ENCODE data around the gene MCC. TPM values are rescaled to one million over a fixed set of nuclear protein-coding genes. Genes with fewer than 3 reads are reported as not detected.

MCC gene
- total RNA-seq, 2 experiments from 2014 or later = 3.8 to 4.4 TPM

DNA sequence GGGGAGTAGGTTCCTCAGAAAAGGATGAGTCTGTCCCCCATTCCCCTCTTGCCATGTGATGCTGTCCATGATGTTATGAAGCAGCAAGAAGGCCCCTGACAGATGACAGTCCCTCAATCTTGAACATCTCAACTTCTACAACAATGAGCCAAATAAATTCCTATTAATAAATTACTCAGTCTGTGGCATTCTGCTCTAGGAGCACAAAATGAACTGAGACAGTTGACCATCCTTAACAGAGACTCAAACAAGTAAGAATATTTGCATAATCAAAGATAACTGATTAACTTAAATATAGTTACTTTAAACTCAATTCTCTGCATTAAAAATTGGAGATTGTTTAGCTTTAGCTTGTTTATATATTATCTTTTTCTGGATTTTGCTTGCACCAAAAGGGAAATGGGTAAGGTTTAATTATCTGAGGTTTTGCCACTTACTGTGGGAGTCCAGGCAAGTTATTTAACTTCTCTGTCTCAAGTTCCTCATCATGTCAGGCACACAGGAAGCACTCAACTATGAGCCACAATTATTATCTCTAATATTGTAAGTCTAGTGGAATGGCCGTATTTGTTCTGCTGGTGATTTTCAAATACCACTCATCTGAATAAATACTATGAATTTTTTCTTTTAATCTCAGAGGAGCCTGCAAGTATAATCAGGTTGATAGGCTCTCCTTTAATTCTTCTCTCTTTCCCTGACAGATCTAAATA, 216.4 kb downstream of the MCC start:
- POLR2A ChIA-PET = no interaction called here

DNA sequence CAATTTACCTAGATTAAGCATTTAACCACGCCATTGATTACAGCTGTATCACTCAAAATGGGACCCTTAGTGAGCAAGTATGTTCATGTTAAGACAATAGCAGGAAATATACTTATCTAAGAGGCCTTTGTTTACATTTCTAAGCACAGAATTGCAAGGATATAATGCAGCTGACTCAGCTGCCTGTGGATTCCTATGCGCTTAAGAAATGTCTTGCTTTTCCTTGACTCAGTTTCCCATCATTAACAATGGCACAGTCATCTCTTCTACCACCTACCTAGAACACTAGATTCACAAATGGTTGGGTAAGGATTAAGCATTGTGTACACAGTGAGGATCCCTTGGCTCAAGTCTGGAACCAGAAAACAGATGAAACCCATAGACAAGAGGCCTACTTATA, 217.2 kb downstream of the MCC start:
- no peak overlapping the region for H3K4me3 Mint-ChIP-seq
- H3K4me1 Mint-ChIP-seq = peaks cover 11% of the 10 kb centered on the region
- POLR2A ChIA-PET = no interaction called here
- no peaks in the 10 kb centered on the region for H3K9me3 Mint-ChIP-seq
- ATAC-seq (ENCODE audit: low read depth) = no peak
- peaks cover 4% of the 10 kb centered on the region for H3K27me3 Mint-ChIP-seq
- no peak for DNase-seq
- H3K27ac Mint-ChIP-seq = no peak overlapping the region
- H3K36me3 Mint-ChIP-seq = no peaks in the 10 kb centered on the region

More for the DNA sequence above, 216.4 kb downstream of the MCC start:
- peaks cover 4% of the 10 kb centered on the region for H3K27me3 Mint-ChIP-seq
- H3K27ac Mint-ChIP-seq = no peak overlapping the region
- no peak for DNase-seq
- no peak overlapping the region for H3K4me3 Mint-ChIP-seq
- no peak for ATAC-seq (ENCODE audit: low read depth)
- no peaks in the 10 kb centered on the region for H3K9me3 Mint-ChIP-seq
- peaks cover 12% of the 10 kb centered on the region for H3K4me1 Mint-ChIP-seq
- H3K36me3 Mint-ChIP-seq = no peaks in the 10 kb centered on the region

DNA sequence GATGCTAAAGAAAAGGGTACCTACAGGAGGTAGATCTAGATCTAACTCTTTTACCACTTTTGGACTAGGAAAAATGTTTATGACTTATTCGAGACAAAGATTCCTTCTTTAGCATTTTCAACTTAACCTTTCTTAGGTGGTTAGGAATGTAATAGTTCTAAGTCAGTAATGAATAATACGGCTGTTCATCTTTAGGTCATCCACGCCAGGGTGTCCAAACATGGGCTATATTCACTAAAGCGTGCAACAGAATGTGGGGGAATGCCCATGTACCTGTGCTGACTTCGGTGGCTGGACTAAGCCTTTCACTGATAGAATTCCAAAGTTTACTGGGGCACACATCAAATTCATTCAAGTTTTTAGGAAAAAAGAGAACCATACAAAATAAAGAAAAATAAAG, 218.2 kb downstream of the MCC start:
- no peak overlapping the region for H3K4me3 Mint-ChIP-seq
- H3K36me3 Mint-ChIP-seq = no peaks in the 10 kb centered on the region
- DNase-seq (no peak), ATAC-seq (ENCODE audit: low read depth) (no peak)
- no peak overlapping the region for H3K27ac Mint-ChIP-seq
- H3K9me3 Mint-ChIP-seq = no peaks in the 10 kb centered on the region
- POLR2A ChIA-PET = no interaction called here
- H3K4me1 Mint-ChIP-seq = peaks cover 11% of the 10 kb centered on the region
- H3K27me3 Mint-ChIP-seq = peaks cover 8% of the 10 kb centered on the region

DNA sequence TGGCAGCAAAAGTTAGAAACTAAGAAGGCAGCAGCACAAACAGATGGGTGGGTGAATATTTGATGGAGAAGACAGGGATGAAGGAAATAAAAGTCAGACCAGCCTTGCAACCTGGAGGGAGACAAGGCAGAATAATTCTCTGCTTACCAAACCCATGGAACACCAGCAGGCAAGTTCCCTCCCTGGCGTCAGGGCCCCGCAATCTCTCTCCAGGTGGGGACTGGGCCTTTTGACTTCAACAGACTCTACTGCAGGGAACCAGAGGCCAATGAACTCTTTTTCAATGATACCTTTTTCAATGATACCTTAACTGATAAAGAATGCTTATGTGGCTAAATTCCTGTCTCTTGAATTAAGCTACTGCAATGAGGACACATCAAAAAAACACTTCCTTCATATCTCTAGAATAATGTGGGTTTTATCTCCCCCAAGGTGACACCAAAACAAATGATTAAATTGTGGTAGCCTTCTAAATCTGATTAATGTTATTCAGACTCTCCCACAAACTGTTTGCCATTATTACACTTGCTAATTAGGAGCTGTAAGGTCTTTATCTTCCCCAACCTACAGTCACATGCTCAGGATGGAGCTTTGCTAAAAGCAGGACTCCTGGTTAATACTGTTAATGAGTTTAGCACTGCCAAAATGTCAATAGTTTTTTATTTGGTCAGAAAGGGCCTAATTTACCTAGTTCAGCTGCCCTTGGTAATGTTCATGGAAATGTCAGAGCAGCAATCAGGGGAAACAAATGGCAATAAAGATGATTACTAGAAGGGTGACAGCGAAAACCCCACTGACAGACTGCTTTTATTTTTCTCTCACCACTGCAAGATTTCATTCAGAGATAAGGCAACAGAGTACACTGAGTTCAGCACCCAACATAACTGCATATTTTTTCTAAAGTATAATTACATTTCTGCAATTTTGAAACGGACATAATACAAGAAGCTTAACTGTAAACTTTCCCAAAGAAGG, 218.9 kb downstream of the MCC start:
- Mint-ChIP-seq H3K9me3 (no peaks in the 10 kb centered on the region), H3K4me1 (peaks cover 11% of the 10 kb centered on the region), H3K4me3 (no peak overlapping the region), H3K36me3 (no peaks in the 10 kb centered on the region), H3K27ac (no peak overlapping the region), H3K27me3 (peaks cover 8% of the 10 kb centered on the region)
- POLR2A ChIA-PET = no interaction called here
- no peak for ATAC-seq (ENCODE audit: low read depth)
- no peak for DNase-seq

DNA sequence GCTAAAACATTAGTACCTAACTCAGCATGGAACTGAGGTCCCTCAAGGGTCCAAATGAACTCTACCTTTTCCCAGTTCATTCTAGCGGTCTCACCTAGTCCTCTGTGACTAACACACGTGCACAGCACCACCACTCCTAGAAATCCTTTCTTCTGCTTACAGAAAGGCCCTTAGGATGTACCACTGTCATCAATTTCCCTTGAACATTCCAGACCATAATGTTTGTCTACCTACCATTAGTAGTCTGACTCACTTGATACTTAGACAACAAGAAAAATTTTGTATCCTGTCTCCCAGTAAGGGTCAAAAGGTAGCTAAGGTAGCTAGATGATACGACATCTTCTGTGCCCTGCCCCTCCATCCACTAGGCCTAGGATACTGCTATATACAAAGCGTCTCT, 220.0 kb downstream of the MCC start:
- Mint-ChIP-seq H3K36me3 (no peaks in the 10 kb centered on the region), H3K9me3 (no peaks in the 10 kb centered on the region), H3K27me3 (peaks cover 8% of the 10 kb centered on the region), H3K4me1 (peaks cover 3% of the 10 kb centered on the region), H3K4me3 (no peak overlapping the region), H3K27ac (no peak overlapping the region)
- DNase-seq = no peak
- POLR2A ChIA-PET = no interaction called here
- no peak for ATAC-seq (ENCODE audit: low read depth)

DNA sequence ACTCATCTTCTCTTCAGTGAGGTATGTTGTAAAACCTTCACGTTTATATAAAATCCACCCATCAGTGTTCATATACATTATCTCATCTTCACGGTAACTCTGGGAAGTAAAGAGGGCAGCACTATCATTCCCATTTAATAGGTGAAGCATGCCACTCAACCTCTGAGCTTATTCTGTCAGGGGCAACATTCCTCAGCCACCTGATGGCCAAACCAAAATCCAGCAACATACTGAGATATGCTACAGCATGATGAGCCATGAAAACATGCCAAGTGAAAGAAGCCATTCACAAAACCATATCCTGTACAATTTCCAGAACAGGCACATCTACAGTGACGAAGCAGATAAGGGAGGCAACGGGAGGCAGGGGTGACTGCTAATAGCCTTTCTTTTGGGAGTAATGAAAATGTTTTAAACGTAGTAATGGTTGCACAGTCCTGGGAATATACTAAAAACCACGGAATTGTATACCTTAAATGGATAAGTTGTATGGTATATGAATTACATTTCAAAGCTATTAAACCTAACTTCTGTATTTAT, 220.8 kb downstream of the MCC start:
- no peak for DNase-seq
- no peak overlapping the region for H3K27ac Mint-ChIP-seq

DNA sequence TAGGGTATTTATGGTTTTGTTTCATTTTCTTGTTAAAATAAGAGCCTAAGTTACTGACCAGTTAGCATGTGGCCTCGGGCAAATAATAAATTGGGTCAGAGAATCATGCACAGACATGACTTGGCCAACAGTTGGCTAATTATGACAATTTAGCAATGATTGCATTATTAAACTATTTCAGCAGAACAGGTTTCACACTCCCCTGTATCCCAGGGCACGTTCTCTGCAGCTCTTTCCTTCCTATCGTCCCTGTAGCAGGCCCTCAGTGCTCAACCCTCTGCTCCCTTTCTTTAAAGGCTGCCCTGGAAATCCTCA, 221.4 kb downstream of the MCC start:
- no peak overlapping the region for H3K27ac Mint-ChIP-seq
- H3K27me3 Mint-ChIP-seq = peaks cover 6% of the 10 kb centered on the region
- peaks cover 3% of the 10 kb centered on the region for H3K4me1 Mint-ChIP-seq
- no peak for ATAC-seq (ENCODE audit: low read depth)
- H3K4me3 Mint-ChIP-seq = no peak overlapping the region
- H3K36me3 Mint-ChIP-seq = no peaks in the 10 kb centered on the region
- POLR2A ChIA-PET = no interaction called here
- H3K9me3 Mint-ChIP-seq = no peaks in the 10 kb centered on the region
- DNase-seq = no peak

More for the DNA sequence above, 220.8 kb downstream of the MCC start:
- H3K4me3 Mint-ChIP-seq = no peak overlapping the region
- peaks cover 3% of the 10 kb centered on the region for H3K4me1 Mint-ChIP-seq
- ATAC-seq (ENCODE audit: low read depth) = no peak
- peaks cover 6% of the 10 kb centered on the region for H3K27me3 Mint-ChIP-seq
- POLR2A ChIA-PET = no interaction called here
- H3K36me3 Mint-ChIP-seq = no peaks in the 10 kb centered on the region
- no peaks in the 10 kb centered on the region for H3K9me3 Mint-ChIP-seq

DNA sequence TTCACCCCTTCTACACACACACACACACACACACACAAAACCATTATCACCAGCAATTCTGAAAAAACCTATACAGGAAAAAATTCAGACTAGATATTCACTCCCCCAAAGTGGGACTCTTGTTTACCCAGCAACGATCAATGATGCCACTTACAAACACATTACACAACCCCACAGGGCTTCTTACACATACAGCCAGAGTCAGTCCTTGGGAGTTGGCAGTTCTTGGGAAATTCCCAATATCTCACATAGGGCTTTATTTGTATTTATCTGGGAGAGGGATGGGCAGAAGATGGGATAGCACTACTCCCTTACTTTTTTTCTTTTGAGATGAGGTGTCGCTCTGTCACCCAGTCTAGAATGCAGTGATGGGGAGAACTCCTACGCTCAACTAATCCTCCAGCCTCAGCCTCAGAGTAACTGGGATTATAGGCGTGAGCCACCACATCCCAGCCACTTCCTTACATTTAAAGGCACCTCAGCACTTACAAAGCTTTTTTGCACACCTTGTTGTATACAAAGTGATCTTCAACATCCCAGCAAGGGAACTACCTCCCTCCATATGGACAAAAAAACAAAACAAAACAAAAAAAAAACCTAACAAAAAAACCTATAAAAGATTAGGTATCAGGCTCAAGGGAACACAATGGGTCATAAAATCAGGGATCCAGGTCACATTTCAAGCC, 221.9 kb downstream of the MCC start:
- Mint-ChIP-seq H3K36me3 (no peaks in the 10 kb centered on the region), H3K4me3 (no peak overlapping the region), H3K27ac (no peak overlapping the region), H3K4me1 (peaks cover 3% of the 10 kb centered on the region), H3K9me3 (no peaks in the 10 kb centered on the region), H3K27me3 (peaks cover 6% of the 10 kb centered on the region)
- POLR2A ChIA-PET = no interaction called here
- no peak for ATAC-seq (ENCODE audit: low read depth)
- no peak for DNase-seq

DNA sequence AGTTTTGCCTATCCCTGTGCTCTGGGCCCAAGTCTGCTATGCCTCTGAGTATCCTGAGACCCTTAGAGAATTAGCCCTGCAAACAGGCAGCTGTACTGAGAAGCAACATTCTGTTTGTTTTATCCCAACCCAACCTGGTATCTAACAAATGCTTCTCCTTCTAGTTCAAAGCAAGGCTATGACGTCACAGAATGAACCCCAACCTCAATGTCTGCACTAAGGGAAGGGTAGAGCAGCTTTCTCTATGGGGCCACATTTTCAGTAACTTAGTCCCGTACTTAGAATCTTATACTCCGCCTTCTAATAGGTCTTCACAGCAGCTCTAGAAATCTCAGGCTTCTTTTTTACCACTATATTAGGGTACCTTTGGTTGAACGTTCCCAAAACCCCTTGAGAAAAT, 223.1 kb downstream of the MCC start:
- POLR2A ChIA-PET = no interaction called here
- Mint-ChIP-seq H3K9me3 (no peaks in the 10 kb centered on the region), H3K4me1 (peaks cover 3% of the 10 kb centered on the region)

DNA sequence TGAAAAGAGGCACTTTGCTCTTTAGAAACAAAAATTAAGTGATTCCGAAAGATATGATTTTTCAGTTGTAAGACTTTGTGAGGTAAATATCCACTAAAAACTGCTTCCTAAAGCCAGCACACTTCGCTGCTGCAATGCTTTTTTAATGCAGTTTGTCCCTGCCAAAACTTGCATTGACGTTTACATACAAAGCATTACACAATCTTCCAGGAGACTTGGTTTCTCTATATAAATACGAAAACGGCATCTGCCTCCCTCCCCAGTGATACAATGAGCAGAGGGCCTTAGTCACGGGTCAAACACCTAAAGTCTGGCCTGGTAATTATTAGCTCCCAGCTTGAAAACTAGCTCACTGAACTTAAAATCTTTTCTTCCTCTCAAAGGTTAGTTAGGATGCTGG, 224.2 kb downstream of the MCC start:
- Mint-ChIP-seq H3K9me3 (no peaks in the 10 kb centered on the region), H3K27ac (no peak overlapping the region), H3K36me3 (no peaks in the 10 kb centered on the region), H3K4me3 (no peak overlapping the region), H3K4me1 (no peaks in the 10 kb centered on the region), H3K27me3 (peaks cover 7% of the 10 kb centered on the region)
- ATAC-seq (ENCODE audit: low read depth) (no peak), DNase-seq (no peak)
- POLR2A ChIA-PET = no interaction called here

More for the DNA sequence above, 223.1 kb downstream of the MCC start:
- Mint-ChIP-seq H3K36me3 (no peaks in the 10 kb centered on the region), H3K27me3 (peaks cover 6% of the 10 kb centered on the region), H3K4me3 (no peak overlapping the region), H3K27ac (no peak overlapping the region)
- ATAC-seq (ENCODE audit: low read depth) (no peak), DNase-seq (no peak)

DNA sequence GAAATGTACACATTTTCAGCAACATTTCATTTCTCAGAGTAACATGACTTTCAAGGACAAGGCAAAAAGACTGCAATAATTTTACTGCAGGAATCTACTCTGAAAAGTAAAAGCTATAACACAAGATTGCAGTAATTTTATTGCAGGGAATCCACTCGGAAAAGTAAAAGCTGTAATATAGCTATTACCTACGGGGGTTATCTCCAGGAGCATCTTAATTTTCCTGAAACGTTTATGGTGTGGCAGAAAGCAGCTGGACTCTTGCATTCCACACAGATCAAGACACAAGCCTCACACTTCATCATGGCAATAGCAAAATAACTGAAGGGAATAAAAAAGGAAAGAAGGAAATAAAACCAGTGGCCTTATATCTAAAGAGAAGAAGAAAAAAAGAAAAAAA, 224.7 kb downstream of the MCC start:
- POLR2A ChIA-PET = no interaction called here
- Mint-ChIP-seq H3K9me3 (no peaks in the 10 kb centered on the region), H3K27me3 (peaks cover 7% of the 10 kb centered on the region), H3K4me3 (no peak overlapping the region), H3K36me3 (no peaks in the 10 kb centered on the region), H3K4me1 (no peaks in the 10 kb centered on the region), H3K27ac (no peak overlapping the region)
- no peak for ATAC-seq (ENCODE audit: low read depth)
- DNase-seq = no peak

DNA sequence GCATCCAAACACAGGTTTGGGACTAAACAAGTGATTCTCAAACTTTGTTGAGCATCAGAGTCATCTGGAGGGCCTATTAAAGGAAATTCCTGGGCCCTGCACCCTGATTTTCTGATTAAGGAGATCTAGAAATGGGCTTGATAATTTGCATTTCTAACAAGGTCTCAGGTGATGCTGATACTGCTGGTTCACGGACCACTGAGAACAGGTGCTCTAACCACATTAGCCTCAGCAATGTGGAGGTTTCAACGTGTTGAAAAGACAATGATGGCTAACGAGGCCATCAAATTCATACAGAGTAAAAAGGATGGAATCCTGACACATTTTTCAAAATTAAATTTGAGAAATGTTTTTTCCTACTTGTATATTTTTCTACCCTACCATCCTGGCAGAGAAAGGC, 225.6 kb downstream of the MCC start:
- H3K27ac Mint-ChIP-seq = no peak overlapping the region
- POLR2A ChIA-PET = no interaction called here

DNA sequence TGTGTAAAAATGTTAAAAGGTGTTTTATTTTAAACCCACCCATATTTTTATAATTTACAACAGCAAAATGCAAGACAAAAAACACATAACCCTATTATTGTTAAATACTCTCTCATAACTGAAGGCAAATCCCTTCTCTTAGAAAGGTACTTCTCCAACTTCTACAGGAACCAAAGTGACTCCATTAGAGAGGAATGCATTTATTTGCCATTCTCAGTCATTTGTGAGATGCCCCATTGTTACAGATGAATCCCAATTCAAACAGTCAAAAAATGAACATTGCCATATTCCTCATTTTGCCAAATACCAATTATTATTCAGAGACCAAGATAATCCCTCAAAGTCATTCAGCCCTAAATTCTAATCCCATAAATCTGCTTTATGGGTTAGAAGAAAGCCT, 229.2 kb downstream of the MCC start:
- POLR2A ChIA-PET = no interaction called here
- peaks cover 14% of the 10 kb centered on the region for H3K27me3 Mint-ChIP-seq
- no peak for DNase-seq
- no peaks in the 10 kb centered on the region for H3K9me3 Mint-ChIP-seq
- no peak overlapping the region for H3K4me3 Mint-ChIP-seq
- H3K36me3 Mint-ChIP-seq = no peaks in the 10 kb centered on the region
- no peak for ATAC-seq (ENCODE audit: low read depth)
- no peak overlapping the region for H3K27ac Mint-ChIP-seq
- no peaks in the 10 kb centered on the region for H3K4me1 Mint-ChIP-seq

More for the DNA sequence above, 225.6 kb downstream of the MCC start:
- ATAC-seq (ENCODE audit: low read depth) (no peak), DNase-seq (no peak)
- Mint-ChIP-seq H3K9me3 (no peaks in the 10 kb centered on the region), H3K36me3 (no peaks in the 10 kb centered on the region), H3K27me3 (peaks cover 7% of the 10 kb centered on the region), H3K4me3 (no peak overlapping the region), H3K4me1 (no peaks in the 10 kb centered on the region)

Measured in activated naive CD8-positive, alpha-beta T cell treated with anti-CD3 and anti-CD28 coated beads, Interleukin-2, amount 10 ng/mL, durations not matched to agents 7 days and 5 days (primary cell).